Calu3 (cell line): ENCODE results near the gene CAPZA1. TPM values are rescaled to one million over a fixed set of nuclear protein-coding genes. Genes with fewer than 3 reads are reported as not detected.

Experiments
- BruUV-seq: library from RNA; stranded (reverse); fragments of 400-500 nt; replicated peaks from 2 replicates; lab custom pipeline; 2021; lab: Mats Ljungman, UMichigan
- CTCF ChIA-PET: fragments of 300-600 bp; sonication (Branson Sonifier 250); formaldehyde crosslinking; loops from one replicate; lab custom pipeline; 2022; ENCODE audit warnings: antibody characterized with exemption; lab: Charles Lee
- DNase-seq: peaks from one replicate; pipeline ENCODE4 v3.0.0; 2022
- H3K27ac Mint-ChIP-seq: one replicate; pipeline ENCODE4 v1.8.0; 2022; ENCODE audit warnings: mixed read lengths; ENCODE audit not compliant: unreplicated experiment
- H3K27me3 Mint-ChIP-seq: one replicate; pipeline ENCODE4 v1.8.0; 2022; ENCODE audit warnings: mixed read lengths; ENCODE audit not compliant: unreplicated experiment
- H3K36me3 Mint-ChIP-seq: one replicate; pipeline ENCODE4 v1.8.0; 2022; ENCODE audit warnings: mild to moderate bottlenecking, moderate library complexity, mixed read lengths; ENCODE audit not compliant: insufficient read depth, unreplicated experiment
- H3K4me1 Mint-ChIP-seq: one replicate; pipeline ENCODE4 v1.8.0; 2022; ENCODE audit warnings: mild to moderate bottlenecking, low read depth, mixed read lengths; ENCODE audit not compliant: unreplicated experiment
- H3K4me3 Mint-ChIP-seq: one replicate; pipeline ENCODE4 v1.8.0; 2022; ENCODE audit warnings: mild to moderate bottlenecking, low read depth, moderate library complexity, mixed read lengths; ENCODE audit not compliant: unreplicated experiment
- H3K9me3 Mint-ChIP-seq: one replicate; pipeline ENCODE4 v1.8.0; 2022; ENCODE audit warnings: low read depth, mixed read lengths; ENCODE audit not compliant: unreplicated experiment
- intact Hi-C: fragments of 100-400 bp; cut with micrococcal nuclease; formaldehyde crosslinking; loops from one replicate; pipeline ENCODE4 v1.10.0; 2022; ENCODE audit not compliant: unreplicated experiment
- total RNA-seq: library from RNA; stranded (reverse); gene quantifications from 2 replicates; pipeline ENCODE4 v1.2.3, GENCODE V29; 2022
- TF ChIP-seq, protein P1 (sequence below): fragments of 200-600 bp; IDR thresholded peaks from one replicate; pipeline ENCODE4 v1.8.0; 2022; ENCODE audit warnings: antibody characterized with exemption; ENCODE audit not compliant: unreplicated experiment

CAPZA1 gene
- total RNA-seq, 1 experiment from 2014 or later, result 103 TPM

DNA sequence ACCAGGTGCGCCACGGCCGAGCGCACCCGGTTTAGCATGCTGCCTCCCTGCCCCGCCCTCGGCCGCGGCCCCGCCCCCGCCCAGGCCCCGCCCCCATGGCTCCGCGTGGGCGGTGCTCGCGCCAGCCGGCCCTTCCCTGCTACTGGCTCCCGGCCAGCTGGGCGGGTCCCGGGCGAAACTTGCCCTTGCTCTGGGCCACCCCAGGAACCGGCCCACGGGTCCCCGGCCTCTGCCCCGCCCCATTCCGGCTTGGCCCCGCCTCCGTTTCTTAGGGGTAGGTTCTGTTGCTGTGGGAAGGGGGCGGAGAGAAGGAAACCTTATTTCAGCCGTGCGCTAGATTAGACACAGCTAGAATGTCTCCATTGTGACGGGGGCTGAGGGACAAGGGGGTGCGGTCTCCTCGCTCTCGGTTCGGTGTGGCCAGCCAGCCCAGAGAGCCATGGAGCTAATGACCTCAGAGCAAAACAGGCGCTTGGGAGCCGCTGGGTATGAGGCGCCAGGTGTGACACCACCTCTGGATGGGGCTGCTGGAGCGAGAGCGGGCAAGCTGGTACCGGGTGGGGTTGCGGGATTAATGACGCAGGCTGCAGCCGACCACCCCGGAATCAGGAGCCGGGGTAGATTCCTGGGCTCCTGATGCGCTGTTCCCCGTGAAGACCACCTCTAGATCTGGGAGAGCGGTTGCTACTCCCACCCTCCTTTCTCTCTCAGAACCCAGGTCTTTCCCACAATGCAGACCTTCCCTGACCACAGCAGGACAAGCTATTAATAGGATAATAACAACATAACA lies 95.8 kb downstream of the CAPZA1 start, which contains the start of gene PPM1J:
Gene PPM1J (minus strand): TSS at position 69 of the 790 bp plus-strand sequence. CDS start 31 bp downstream, at position 38.
- intact Hi-C loops, result loop anchor here (1.0 to 5.0 kb wide), 3 partner anchors 89 to 962 kb away; no protein-coding TSS in a partner anchor
- Mint-ChIP-seq H3K36me3 (peaks cover 18% of the 10 kb centered on the region), H3K4me1 (peaks cover 7% of the 10 kb centered on the region), H3K4me3 (peak within 1 kb of the TSS; percentile 71), H3K27ac (no peak within 1 kb of the TSS), H3K27me3 (peaks cover 21% of the 10 kb centered on the region), H3K9me3 (no peaks in the 10 kb centered on the region)
- TF ChIP-seq, protein P1, sequence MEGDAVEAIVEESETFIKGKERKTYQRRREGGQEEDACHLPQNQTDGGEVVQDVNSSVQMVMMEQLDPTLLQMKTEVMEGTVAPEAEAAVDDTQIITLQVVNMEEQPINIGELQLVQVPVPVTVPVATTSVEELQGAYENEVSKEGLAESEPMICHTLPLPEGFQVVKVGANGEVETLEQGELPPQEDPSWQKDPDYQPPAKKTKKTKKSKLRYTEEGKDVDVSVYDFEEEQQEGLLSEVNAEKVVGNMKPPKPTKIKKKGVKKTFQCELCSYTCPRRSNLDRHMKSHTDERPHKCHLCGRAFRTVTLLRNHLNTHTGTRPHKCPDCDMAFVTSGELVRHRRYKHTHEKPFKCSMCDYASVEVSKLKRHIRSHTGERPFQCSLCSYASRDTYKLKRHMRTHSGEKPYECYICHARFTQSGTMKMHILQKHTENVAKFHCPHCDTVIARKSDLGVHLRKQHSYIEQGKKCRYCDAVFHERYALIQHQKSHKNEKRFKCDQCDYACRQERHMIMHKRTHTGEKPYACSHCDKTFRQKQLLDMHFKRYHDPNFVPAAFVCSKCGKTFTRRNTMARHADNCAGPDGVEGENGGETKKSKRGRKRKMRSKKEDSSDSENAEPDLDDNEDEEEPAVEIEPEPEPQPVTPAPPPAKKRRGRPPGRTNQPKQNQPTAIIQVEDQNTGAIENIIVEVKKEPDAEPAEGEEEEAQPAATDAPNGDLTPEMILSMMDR, result no peak
- no TSS peak for BruUV-seq
- DNase-seq, result peak; percentile 97
- CTCF ChIA-PET, result interaction anchor here (0.6 to 2.7 kb wide), 9 partner anchors 9 to 358 kb away, joined by 3 to 27 read pairs (median 5); partner anchors contain the start of genes LRIG2 and RHOC

DNA sequence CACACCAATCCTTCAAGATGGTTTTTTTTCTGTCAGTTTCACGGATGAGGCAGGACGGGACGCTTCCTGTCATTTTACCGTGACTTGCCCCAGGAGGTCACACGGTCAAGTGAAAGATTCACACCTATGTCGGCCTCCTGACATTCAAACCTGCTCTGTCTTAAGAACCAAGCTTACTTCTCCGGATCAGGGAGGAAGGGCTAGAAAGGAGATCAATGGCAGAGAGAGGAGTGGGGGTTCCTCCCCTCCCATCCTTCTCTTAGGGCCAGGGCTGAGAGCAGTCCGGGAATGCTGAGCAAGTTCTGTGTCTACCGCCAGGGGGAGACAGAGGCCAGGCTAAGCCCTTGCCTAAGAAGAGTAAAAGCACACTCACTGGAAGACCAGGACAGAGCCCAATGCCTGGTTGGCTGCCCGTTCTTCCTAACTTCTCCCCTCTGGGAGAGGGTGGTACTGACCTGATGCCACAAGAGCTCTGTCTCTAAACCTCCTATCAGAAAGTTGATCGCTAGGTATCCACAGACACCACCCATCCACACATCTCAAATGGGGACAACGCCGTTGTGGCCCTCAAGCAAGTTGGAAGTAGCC lies 96.6 kb downstream of the CAPZA1 start:
- H3K36me3 Mint-ChIP-seq, result peaks cover 18% of the 10 kb centered on the region
- H3K27ac Mint-ChIP-seq, result no peak overlapping the region
- no peaks in the 10 kb centered on the region for H3K9me3 Mint-ChIP-seq
- CTCF ChIA-PET, result interaction anchor here (0.7 to 2.7 kb wide), 5 partner anchors 29 to 357 kb away, joined by 3 to 27 read pairs (median 5); partner anchors contain the start of gene LRIG2
- peak; percentile 85 for DNase-seq
- H3K4me1 Mint-ChIP-seq, result peaks cover 7% of the 10 kb centered on the region
- BruUV-seq, result no TSS peak
- TF ChIP-seq, protein P1, result peak; percentile 82
- H3K4me3 Mint-ChIP-seq, result peak overlapping the region; percentile 71
- peaks cover 26% of the 10 kb centered on the region for H3K27me3 Mint-ChIP-seq
- intact Hi-C loops, result loop anchor here (1.0 to 5.0 kb wide), 3 partner anchors 88 to 961 kb away; no protein-coding TSS in a partner anchor

DNA sequence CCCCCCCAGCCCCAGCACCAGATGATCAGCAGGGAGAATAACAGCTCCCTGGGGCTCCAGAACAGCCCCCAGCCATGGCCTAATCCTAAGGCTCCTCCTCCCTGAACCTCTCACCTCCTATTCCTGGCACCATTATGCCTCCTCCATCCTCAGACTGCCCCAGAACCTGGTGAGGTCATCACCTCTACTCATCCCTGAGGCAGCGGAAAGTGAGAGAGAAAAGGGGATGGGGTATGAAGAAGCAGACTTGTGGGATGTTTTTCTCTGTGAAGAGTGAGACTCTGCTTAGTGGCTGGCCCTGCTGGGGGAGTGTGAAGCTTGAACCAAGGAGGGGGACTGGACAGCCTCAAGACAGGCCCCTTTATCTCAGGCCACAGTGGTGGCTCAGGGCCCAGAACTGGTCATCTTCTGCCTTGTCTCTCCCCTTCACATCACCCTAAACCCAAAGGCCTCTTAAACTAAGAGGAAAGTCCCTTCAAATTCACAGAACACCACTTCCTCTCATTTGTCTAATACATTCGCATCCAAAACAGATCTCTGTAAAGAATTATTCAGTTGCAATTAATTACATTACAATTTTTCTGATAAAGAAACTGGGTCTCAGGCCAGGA lies 97.7 kb downstream of the CAPZA1 start:
- H3K4me3 Mint-ChIP-seq, result no peak overlapping the region
- peaks cover 7% of the 10 kb centered on the region for H3K4me1 Mint-ChIP-seq
- no peak overlapping the region for H3K27ac Mint-ChIP-seq
- CTCF ChIA-PET, result interaction anchor here (0.7 to 2.7 kb wide), 3 partner anchors 27 to 87 kb away, joined by 3 to 27 read pairs (median 19); no protein-coding TSS in a partner anchor
- peaks cover 30% of the 10 kb centered on the region for H3K27me3 Mint-ChIP-seq
- intact Hi-C loops, result loop anchor here (2.0 to 5.0 kb wide), 2 partner anchors 325 to 960 kb away; no protein-coding TSS in a partner anchor
- DNase-seq, result no peak
- TF ChIP-seq, protein P1, result no peak
- no TSS peak for BruUV-seq
- H3K36me3 Mint-ChIP-seq, result peaks cover 18% of the 10 kb centered on the region
- H3K9me3 Mint-ChIP-seq, result no peaks in the 10 kb centered on the region
